Activated T-helper 1 cell treated with anti-CD3 and anti-CD28 coated beads, Interleukin-2, amount 50 U/mL, for 16 hours (primary cell): ENCODE data around the gene ACTR1B.
A peak's percentile ranks its signal among the peaks of the same experiment; 100 is the strongest.
"Not testable (repeated sequence)": the region's sequence is repeated elsewhere in the genome, so short reads cannot be mapped to it uniquely, and the experiment has no call there.

ENCODE experiments used
- DNase-seq, 2 donors: peaks; one replicate each; pipeline ENCODE4 v3.0.0-alpha.2; 2020; ENCODE audit warnings: low read depth in 1 of 2, low spot score in 1 of 2

The ACTR1B gene

DNA sequence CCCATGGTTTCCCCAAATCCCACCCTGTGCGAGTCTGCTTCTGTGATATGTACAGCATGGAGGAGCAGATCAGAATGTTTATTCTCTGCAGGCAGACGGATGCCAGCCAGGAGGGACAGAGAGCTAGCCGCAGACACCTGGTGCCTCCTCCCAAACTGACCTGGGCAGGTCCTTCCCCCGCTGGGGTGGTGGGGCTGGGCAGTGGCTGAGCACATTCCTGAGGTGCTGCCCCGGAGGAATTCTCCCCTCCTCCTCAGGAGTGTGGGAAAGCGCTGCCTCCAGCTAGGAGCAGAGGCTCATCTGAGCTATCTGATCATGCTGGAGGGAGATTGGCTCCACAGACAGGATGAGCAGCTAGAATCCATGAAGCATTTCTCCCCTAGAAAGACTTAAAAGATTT, 27.3 kb upstream of the ACTR1B start:
- DNase-seq = no peak

DNA sequence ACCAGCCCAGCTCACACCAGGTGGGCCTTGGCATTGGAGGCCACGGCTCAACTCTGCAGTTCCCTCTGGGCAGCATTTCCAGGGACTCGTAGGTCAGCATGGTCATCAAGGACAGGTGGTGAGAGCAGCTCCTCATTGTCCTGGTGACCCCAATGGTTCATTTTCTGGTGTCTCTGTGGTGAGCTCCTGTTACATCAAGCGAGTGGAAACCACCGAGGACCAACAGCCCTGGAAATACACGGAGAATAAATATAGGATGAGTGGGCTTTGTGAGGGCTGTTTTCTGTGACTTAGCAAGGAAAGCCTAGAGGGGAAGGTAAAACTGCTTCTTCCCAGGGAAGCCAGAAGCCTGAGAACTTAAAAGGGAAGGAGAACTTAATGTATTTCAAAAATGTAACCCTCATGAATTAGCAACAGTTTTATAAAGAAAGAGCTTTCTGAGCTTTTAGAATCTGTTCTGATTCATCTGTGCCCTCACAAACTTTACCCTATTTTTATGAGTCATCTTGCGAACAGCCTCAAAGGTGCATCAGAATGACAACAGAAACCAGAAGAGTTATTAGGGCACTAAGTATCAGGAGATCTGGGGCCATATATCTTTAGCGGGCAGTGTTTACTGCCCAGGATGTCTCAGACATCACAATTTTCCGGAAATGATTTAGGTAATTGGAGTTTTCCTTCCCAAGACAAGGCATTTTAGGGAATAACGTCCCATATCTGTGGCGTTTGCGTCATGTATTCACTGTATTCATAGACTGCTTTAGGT, 24.4 kb upstream of the ACTR1B start:
- no peak for DNase-seq

DNA sequence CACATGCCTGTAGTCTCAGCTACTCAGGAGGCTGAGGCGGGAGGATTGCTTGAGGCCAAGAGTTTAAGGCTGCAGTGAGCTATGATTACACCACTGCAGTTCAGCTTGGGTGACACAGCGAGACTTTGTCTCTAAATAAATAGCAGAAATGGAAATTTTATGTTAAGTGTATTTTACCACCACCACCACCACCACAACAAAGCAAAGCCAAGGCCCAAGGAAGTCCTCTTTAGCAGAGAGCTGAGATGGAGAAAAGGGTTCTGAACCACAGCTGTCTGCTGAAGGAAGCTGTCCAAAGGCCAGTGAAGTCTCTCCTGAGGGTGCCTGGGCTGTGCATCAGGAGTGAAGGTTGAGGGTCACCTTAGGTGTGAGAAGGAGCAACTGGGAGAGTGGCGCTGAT, 23.4 kb upstream of the ACTR1B start:
- DNase-seq = not testable (repeated sequence)

DNA sequence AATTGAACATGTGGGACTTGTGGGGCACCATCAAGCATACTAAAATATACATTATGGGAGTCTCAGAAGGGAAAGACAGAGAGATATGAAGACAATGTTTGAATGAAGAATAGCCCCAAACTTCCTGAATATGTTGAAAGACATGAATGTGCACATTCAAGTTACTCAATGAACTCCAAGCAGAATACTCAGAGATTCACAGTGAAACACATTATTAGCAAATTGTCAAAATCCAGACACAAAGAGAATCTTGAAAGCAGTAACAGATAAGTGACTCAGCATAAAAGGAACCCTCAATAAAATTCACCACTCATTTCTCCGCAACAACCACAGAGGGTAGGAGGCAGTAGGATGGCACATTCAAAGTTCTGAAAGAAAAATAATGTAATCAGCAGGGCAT, 14.5 kb upstream of the ACTR1B start:
- DNase-seq = no peak

DNA sequence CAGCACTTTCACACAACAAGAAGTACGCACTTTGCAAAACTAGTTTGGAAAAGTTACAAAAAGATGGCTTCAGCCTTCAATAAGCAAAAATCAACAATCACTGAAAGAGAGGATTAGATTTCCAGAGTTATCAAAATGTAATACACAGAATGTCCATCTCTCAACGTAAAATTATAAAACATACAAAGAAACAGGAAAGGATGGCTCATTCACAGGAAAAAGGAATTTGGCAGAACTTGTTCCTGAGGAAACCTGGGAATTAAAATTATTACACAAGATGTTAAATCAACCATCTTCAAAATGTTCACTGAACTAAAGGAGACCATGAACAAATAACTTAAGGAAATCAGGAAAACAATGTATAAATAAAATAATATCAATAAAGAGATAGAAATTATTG, 13.6 kb upstream of the ACTR1B start:
- DNase-seq = no peak

DNA sequence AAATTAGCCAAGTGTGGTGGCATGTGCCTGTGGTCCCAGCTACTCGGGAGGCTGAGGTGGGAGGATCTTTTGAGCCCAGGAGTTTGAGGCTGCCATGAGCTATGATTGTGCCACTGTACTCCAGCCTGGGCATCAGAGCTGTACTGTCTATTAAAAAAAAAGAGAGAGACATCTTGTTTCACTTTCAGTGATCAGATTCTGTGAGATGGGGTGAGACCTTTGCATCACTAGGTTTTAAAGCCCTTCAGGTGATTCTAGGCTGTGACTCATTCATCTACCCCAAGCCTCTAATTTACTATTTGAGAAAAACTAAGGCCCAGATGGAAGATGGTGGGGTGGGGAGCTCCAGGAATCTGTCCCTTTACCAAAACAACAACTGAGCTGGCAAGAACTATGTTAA, 12.8 kb upstream of the ACTR1B start:
- no peak for DNase-seq

DNA sequence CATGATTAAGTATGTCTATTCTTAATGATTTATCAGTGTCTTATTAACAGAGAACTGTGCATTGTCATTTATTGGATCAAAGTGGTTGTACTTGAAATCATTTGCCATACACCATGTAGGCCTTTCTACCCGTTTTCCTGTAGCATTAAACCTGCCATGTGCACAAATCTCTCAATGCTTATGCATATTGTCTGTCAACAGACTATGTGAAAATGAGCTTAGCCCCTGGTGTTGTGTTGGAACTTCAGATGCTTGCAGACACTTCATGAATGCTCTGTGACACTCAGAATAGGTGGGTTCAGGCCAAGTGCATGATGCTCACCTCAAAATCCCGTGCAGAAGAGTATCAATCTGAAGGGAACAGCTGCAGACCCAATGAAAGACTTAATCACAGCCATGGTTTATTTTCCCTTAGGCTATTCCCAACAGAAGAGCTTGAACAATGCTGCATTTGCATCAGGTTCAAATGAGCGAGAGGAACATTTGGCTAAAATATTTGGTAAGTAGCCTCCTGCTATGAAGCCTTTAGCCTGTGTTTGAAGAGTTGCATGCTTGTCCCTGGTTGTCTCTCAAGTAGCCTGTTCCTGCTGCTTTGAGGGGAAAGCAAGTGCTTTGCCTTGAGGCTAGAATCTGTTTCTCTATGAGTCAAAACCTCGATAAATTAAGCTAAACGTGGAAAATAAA, 11.7 kb upstream of the ACTR1B start:
- DNase-seq = no peak

DNA sequence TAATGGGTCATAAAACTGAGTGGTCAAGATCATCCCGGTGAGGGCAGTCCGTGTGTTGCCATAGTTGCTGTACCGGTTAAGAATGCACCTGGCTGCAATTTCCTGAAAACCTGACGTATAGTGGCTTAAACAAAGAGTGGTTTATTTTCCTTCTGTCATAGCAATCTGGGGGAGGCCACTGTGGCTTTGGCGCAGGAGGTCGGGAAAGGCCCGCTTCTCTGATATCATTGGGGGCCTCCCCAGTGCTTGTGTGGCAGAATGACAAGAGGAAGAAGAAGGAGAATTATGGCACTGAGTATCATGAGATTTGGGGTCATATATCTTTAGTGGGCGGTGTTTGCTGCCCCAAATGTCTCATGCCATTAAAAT, 10.1 kb upstream of the ACTR1B start:
- no peak for DNase-seq

DNA sequence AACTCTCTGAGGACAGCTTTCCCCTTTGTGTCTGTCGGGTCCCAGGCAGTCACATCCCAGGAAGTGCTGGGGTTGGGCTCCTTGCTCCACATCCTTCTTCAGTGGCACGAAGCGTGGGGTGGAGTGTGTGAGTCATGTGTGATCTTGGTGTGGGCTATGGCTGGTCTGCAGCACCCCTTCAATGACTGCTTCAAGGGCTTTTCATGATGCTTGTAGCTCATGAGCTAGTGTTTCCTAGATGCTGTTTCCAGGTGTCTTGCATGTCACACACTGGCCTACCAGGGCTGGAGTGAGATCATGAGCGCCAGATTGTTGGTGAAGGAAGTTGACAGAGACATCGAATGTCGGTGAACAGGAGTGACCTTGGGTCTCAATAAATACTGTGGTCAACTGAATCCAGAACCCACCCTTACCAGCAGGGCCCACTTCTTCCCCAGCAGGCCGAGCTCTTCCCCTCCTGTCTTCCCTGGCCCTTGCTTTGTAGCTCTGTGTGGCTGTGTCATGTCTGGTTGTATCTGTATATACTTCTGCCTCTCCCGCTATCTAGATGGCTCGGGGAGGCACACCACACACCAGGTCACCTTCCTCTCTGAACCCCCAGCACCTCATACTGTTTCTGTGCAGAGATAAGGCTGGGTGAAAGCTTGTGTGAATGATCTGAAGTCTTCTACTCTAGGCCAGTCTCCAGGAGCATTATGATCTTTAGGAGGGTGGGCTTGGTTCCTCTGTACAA, 9.5 kb upstream of the ACTR1B start:
- DNase-seq = no peak

DNA sequence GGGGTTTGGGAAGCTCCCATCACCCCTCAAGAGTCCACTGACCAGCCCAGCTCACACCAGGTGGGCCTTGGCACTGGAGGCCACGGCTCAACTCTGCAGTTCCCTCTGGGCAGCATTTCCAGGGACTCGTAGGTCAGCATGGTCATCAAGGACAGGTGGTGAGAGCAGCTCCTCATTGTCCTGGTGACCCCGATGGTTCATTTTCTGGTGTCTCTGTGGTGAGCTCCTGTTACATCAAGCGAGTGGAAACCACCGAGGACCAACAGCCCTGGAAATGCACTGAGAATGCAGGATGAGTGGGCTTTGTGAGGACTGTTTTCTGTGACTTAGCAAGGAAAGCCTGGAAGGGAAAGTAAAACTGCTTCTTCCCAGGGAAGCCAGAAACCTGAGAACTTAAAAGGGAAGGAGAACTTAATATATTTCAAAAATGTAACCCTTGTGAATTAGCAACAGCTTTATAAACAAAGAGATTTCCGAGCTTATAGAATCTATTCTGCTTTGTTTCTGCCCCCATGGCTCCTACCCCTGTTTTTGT, 8.8 kb upstream of the ACTR1B start:
- not testable (repeated sequence) for DNase-seq

DNA sequence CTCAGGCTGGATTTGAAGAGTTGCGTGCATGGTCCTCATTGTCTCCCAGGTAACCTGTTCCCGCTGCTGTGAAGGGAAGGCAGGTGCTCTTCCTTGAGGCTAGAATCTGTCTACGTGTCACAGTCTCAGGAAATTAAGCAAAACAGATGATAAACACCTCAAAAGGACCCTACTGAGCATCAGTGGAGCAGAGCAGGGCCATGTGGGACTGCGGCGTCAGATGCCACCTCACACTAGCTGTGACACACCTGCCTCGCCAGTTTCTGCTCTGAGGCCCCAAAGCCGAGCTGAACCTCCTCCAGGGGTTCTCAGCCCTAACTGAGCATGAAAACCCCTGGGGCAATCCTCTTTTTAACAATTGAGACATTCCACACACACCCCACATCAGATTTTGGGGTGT, 7.7 kb upstream of the ACTR1B start:
- DNase-seq = no peak

DNA sequence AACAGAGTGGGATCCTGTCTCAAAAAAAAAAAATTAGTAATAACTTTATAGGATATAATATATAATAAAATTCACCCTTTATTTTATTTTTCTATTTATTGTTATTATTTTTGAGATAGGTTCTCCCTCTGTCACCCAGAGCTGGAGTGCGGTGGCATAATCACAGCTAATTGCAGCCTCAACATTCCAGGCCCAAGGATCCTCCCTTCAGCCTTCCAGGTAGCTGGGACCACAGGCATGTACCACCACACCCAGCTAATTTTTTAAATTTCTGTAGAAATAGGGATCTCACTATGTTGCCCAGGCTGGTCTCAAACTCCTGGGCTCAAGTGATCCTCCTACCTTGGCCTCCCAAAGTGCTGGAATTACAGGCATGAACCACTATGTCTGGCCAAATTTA, 6.6 kb upstream of the ACTR1B start:
- DNase-seq = no peak

DNA sequence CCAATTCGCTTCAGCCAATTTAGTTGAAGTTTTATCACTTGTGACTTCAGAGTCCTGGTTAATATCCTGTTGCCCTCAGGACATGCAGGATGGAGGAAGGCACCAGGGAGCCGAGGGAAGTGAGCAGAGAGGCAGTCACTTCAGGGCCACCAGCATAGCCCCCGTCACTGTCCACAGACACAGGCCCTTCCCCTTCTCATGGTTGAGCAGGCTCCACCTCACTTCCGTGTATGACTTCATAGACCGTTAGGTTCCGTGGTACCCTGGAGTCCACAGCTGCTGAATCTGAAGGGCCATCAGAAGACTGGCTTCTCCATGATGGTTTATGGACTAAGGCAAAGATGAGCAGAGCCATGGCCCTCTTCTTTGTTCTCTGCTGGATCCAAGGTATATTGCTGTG, 5.6 kb upstream of the ACTR1B start, which contains the start of gene C2orf92:
Gene C2orf92, plus strand, starts transcription at position 266 of the 400 bp plus-strand sequence. Its CDS starts 76 bp downstream, at position 342.
- DNase-seq = no peak

DNA sequence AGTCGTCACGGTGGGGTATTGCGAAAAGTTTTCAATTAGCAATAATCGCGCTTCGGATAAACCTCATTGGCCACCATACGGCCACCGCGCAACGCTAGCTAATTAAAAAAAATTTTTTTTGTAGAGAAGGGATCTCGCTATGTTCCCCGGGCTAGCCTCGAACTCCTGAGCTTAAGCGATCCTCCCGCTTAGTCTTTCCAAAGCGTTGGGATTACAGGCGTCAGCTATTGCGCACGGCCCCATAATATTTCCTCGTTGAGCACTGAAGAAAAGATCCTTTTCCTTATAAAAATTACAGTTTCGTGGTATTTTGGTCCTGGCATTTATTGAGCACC, 759 bp upstream of the ACTR1B start:
- no peak for DNase-seq

DNA sequence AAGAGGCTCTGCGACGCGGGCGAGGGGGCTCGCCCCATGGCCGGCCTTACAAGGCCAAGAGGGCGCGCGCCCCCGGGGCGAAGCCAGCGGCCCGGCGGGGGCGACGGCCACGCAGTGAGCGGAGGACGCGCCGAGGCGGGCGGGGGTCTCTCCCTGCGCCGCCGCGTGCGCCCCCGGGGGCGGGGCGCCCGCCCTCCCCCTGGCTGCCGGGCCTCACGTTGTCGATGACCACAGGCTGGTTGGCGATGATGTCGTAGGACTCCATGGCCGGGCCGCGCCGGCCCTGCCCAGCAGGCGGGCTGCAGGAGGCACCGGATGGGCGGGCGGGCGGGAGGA, 250 bp downstream of the ACTR1B start:
- no peak for DNase-seq

DNA sequence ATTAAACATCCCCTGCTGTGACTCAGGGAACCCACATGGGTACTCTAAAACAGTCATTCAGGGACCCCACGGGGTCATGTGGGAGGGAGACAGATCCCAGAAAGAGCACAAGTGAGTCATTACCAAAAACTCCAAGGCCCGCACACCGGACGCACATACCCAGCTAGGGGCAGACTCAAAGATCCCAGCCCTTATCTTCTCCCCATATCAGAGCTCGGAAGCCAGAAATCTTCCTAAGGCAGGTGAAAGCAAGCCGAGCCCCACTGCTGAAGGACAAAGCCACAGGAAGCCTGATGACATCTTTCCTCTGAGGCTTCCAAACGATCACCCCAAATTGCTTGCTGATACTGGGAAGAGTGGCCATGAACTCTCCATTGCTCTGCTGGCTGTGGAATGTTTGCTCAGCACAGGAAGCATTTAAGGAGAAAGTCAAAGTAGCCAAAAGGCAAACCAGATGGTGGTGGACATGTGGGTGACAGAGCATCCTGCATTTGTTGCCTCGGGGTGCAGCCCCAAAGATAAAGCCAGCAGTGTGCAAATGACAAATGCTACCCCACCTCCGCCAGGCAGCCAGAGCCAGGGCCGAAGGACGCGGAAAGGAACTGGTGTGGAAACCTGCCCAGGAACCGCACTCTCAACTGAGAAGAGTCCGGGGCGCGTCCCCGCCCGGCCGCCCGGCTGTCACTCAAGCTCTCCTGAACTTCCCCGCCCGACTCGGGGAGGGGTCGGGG, 784 bp downstream of the ACTR1B start:
- DNase-seq = peak; percentile 13 to 67

DNA sequence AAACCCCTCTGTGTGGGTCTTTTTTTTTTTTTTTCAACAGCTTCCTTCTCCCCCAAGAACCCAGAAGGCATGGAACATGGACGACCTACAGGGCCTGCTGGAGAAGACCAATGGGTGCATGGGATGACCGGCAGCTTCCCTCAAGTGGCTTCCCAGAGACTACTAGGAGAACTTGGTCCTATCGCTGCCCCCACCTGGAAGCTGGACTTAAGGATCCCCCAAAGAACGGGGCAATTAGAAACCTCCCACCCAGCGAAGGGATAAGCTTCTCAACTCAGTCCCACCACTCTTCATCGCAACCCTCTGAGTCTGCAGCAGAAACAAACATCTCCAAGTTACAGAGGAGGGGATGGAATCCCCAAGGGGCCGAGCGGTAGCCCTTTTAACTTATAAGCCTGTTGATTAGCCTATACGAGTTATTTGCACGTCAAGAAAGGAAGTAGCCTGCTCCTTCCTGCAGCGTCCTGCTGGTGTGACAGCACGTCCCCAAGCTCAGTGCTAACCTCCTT, 1.4 kb downstream of the ACTR1B start:
- no peak for DNase-seq

DNA sequence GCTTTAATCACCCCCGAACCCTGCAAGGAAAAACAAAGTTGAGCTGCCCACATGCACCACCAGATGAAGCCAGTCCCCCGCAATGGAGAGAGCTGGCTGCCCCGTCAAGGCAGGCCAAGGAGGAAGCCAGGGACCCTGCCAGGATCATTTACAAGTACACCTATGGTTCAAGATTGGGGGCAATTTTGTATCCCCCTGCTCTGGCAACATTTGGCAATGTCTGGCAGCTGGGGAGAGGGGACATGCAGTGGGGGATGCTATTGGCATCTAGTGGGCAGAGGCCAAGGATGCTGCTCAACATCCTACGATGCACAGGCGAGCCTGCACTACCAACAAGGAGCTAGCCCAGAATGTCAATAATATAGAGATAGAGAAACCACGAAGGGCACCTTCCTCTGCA, 1.9 kb downstream of the ACTR1B start:
- no peak for DNase-seq

DNA sequence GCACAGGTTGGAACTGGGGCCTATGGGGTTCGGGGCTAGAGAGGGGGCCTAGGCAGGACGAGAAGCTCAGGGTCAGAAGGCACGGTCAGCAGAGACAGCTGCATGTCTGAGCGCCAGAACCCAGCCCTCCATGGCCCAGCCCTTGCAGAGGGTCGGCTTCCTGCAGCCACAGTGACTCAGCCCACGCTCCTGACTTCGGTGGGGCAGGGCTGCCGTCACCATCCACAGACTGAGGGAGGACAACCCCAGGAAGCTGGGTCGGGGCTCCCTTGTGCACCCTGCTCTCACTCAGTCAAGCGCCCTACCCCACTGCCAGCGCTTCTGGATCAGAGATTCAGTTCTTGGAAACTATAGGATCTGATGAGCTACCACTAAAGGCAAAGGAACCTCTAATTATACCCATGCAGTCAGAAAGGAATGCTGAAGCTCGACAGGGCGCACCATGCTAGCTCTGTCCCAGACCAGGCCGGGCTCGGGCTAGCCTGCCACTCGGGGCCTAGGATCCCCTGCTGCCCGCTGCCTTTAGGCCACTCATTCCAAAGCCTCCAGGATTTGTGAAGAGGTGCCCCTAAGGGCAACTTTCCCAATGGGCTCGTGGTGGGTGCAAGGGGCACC, 3.0 kb downstream of the ACTR1B start:
- no peak for DNase-seq

DNA sequence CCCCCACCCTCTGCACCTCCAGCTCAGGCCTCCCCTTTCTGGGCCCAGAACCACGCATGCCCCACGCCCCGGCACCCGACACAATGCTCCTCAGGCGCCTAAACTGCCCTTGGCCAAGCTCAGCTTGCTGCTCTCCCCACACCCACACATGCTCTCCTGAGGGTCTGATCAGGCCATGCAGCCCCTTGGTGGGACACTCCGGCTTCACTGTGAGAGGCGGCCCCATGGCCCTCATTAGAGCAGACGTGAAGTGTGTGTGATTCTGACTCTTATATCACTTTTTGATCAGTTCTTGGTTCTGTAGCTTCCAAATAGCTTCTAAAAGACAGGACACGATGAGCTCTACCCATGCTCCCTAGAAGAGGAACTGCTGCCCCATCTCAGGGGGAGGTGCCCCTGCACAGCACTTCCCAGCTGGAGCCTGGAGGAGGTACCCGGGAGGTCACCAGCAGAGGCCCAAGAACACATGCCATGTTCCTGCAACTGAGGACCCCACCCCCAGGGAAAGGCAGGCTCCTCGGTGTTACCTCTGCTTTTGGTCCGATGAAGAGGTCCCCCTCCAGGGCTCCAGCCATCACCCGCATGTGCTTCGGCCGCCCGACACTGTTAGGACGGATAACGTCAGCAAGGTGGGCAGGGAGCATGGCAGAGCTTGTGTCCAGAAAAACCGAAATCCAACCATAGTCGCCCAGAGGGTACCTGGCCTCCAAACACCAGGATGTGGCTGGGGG, 3.6 kb downstream of the ACTR1B start:
- DNase-seq = no peak
